Ascending aorta (tissue), 2 donors: ENCODE results near the gene SNUPN. TPM values are rescaled to one million over a fixed set of nuclear protein-coding genes. Genes with fewer than 3 reads are reported as not detected.

Experiments used
- DNase-seq, 2 donors: peaks; one replicate each; pipeline ENCODE4 v3.0.0-alpha.2; 2019; ENCODE audit warnings: low spot score in 2 of 2
- H3K27ac ChIP-seq, 2 donors: fragments of 200-600 bp; sonication (generic); one replicate each; pipeline ENCODE4 v1.5.1; 2016 to 2017; ENCODE audit warnings: mild to moderate bottlenecking in 1 of 2
- H3K27me3 ChIP-seq: fragments of 200-600 bp; sonication (generic); one replicate; pipeline ENCODE4 v1.5.1; 2017
- H3K36me3 ChIP-seq, 2 donors: fragments of 200-600 bp; sonication (generic); one replicate each; pipeline ENCODE4 v1.5.1; 2016
- H3K4me1 ChIP-seq, 2 donors: fragments of 200-600 bp; sonication (generic); one replicate each; pipeline ENCODE4 v1.5.1; 2016 to 2017; ENCODE audit warnings: mild to moderate bottlenecking in 1 of 2
- H3K4me3 ChIP-seq, 2 donors: fragments of 200-600 bp; sonication (generic); one replicate each; pipeline ENCODE4 v1.5.1; 2016 to 2017; ENCODE audit warnings: mild to moderate bottlenecking in 1 of 2
- H3K9me3 ChIP-seq, 2 donors: fragments of 200-600 bp; sonication (generic); one replicate each; pipeline ENCODE4 v1.5.1; 2016
- intact Hi-C: fragments of 100-400 bp; cut with DNase I; formaldehyde crosslinking; loops from one replicate; pipeline ENCODE4 v1.15.1; 2023
- total RNA-seq: library from RNA; depleted of rRNA; stranded (reverse); fragments of >200 nt; gene quantifications from one replicate; pipeline ENCODE4 v1.1.0, GENCODE V29; 2016
- TF ChIP-seq, protein P1 (sequence below), 3 experiments: fragments of 200-600 bp in 2 of 3; fragments of 450-650 bp in 1 of 3; sonication (generic) in 2 of 3; IDR thresholded peaks; one replicate each; pipeline ENCODE4 v1.5.1; 2016 to 2019; ENCODE audit warnings: antibody characterized with exemption in 3 of 3, mild to moderate bottlenecking in 1 of 3, moderate library complexity in 1 of 3

Gene SNUPN
- total RNA-seq, 1 donor from 2014 or later = 6.7 TPM

DNA sequence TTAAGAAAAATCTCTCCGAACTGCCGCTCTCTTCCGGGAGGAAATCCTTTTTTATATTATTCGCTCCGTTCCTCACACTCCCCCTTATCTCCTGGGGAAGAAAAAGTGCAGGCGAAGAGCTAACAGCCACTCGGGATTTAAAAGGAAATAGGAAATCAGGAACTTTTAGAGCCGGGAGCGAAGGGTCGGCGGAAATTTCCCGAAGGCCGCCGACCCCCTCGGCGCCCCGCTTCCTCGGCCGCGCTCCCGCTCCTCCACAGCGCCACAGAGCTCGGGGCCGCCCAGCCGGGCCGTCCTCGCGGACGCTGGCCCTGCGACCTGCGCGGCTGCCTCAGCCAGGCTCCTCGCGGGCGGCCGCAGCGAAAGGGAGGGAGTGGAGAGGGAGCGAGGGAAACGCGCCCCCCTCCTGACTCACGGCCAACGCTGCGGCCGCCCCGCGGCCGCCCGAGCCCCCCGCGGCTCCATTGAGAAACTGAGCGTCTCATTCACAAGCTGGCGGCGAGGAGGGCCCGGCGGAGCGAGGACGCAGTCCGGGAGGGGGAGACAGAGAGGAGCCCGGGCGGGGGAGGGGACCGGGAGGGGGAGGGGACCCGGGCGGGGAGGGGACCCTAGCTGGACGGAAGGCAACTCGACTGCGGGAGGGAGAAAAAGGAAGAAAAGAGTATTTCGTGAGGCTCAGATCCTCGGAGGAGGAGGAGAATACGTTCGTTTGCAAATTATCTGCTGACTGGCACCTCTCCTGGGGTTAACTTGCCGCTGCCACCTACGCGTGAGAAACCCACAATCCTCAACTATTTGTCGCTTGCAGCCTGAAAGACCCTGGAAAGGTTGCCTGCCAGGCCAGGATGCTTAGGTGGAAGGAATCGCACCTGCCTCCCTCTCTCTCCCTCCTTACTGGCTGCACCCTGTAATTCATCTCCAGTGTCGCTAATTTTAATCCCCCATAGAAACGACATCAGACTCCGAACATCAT, 46.3 kb downstream of the SNUPN start, which contains the start of gene PTPN9:
PTPN9 (minus strand) TSS at position 368 of the 973 bp plus-strand sequence. CDS start 539 bp downstream, outside the sequence.
- Histone ChIP-seq H3K27me3 (no peaks in the 10 kb centered on the region), H3K4me1 (peaks cover 4 to 7% of the 10 kb centered on the region in 2 donors), H3K27ac (peak within 1 kb of the TSS; percentile 85 to 88), H3K36me3 (no peaks in the 10 kb centered on the region), H3K4me3 (peak within 1 kb of the TSS; percentile 94 to 97), H3K9me3 (no peaks in the 10 kb centered on the region)
- intact Hi-C loops = loop anchor here (2.0 to 5.0 kb wide), 5 partner anchors 43 to 127 kb away; partner anchors contain the start of gene SIN3A
- DNase-seq = peak in 1 of 2 donors; percentile 86
- TF ChIP-seq, protein P1, sequence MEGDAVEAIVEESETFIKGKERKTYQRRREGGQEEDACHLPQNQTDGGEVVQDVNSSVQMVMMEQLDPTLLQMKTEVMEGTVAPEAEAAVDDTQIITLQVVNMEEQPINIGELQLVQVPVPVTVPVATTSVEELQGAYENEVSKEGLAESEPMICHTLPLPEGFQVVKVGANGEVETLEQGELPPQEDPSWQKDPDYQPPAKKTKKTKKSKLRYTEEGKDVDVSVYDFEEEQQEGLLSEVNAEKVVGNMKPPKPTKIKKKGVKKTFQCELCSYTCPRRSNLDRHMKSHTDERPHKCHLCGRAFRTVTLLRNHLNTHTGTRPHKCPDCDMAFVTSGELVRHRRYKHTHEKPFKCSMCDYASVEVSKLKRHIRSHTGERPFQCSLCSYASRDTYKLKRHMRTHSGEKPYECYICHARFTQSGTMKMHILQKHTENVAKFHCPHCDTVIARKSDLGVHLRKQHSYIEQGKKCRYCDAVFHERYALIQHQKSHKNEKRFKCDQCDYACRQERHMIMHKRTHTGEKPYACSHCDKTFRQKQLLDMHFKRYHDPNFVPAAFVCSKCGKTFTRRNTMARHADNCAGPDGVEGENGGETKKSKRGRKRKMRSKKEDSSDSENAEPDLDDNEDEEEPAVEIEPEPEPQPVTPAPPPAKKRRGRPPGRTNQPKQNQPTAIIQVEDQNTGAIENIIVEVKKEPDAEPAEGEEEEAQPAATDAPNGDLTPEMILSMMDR (IDR thresholded peaks at IDR 0.05) = peak in 2 of 3 experiments; percentile 54 to 77

DNA sequence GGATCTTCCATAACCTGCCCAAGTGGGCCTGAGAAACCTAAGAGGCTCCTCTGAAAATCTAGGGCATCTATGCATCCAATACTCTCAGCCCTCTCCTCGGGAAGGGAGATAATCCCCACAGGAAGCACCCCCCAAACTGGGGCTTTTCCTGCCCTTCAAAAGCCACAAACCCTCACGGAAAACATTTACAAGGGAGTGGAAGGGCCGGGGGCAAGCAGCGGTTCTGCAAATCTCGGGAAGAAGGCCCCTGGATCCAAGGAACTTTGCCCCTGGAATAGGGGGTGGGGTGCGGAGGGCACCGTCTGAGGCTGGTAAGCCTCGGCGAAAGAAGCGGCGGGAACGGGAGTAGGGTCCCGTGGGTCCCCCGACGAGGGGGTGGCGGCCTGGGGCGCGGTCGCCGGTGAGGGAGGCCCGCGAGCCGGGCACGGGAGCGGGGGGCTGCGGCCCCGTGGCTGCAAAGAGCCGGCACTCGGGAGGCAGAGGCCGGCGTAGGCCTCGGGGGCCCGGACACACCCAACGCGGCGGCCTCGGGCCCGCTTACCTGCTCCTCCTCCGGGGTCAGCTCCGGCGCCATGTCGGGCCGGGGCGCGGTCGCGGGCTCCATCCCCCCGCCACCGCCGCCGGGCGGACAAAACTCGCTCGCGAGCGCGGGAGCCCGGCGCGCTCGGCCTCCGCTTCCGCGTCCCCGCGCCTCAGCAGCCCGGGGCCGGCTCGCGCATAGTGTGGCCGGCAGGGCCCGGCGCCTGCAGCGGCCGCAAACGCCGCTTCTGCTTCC, 47.2 kb downstream of the SNUPN start:
- TF ChIP-seq, protein P1 (IDR thresholded peaks at IDR 0.05) = no peak
- intact Hi-C loops = loop anchor here (2.0 to 5.0 kb wide), 5 partner anchors 44 to 126 kb away; partner anchors contain the start of gene SIN3A
- Histone ChIP-seq H3K27me3 (no peaks in the 10 kb centered on the region), H3K9me3 (no peaks in the 10 kb centered on the region), H3K27ac (peak overlapping the region; percentile 85 to 88), H3K4me1 (peaks cover 4 to 9% of the 10 kb centered on the region in 2 donors), H3K4me3 (peak overlapping the region; percentile 94 to 97), H3K36me3 (no peaks in the 10 kb centered on the region)
- no peak for DNase-seq

DNA sequence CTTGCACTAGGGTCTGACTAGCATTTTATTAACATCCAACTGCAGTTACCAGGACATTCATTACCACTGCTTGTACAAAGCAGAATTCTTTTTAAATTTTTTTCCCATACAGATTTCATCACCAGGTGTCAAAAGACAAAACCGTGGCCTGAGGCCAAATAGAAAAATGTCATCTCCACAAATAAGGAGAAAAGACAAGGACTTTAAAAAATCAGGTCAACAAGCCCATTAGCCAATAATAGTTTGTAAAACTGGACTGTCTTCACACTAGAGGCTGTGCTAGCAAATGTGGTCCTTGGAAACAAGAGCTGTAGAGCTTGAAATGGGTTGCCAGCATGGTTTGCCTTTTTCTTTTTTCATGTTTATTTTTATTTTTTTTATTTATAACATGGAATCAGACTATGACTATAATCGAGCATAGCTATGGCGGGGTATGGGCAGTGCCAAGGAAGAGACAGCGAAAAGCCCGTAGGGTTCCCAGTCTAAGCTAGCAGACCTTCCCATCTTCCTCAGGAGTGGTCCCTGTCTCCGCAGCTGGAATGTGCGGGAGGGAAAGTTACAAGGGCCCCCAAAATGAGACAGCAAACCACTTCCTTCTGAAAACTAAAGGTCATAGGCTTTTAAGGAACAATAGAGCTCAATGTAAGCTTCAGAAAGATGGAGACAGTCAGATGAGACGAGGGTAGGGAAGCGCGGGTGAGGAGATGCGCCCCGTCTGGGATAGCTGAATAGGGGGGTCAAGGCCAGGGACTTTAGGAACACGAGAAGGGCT, 47.9 kb downstream of the SNUPN start:
- Histone ChIP-seq H3K36me3 (no peaks in the 10 kb centered on the region), H3K9me3 (no peaks in the 10 kb centered on the region), H3K27me3 (no peaks in the 10 kb centered on the region), H3K4me3 (peak overlapping the region; percentile 94 to 97), H3K27ac (peak overlapping the region; percentile 85 to 88), H3K4me1 (peaks cover 4 to 15% of the 10 kb centered on the region in 2 donors)
- intact Hi-C loops = loop anchor here (2.0 to 5.0 kb wide), 5 partner anchors 45 to 125 kb away; partner anchors contain the start of gene SIN3A
- peak in 1 of 2 donors; percentile 37 for DNase-seq
- TF ChIP-seq, protein P1 (IDR thresholded peaks at IDR 0.05) = no peak

DNA sequence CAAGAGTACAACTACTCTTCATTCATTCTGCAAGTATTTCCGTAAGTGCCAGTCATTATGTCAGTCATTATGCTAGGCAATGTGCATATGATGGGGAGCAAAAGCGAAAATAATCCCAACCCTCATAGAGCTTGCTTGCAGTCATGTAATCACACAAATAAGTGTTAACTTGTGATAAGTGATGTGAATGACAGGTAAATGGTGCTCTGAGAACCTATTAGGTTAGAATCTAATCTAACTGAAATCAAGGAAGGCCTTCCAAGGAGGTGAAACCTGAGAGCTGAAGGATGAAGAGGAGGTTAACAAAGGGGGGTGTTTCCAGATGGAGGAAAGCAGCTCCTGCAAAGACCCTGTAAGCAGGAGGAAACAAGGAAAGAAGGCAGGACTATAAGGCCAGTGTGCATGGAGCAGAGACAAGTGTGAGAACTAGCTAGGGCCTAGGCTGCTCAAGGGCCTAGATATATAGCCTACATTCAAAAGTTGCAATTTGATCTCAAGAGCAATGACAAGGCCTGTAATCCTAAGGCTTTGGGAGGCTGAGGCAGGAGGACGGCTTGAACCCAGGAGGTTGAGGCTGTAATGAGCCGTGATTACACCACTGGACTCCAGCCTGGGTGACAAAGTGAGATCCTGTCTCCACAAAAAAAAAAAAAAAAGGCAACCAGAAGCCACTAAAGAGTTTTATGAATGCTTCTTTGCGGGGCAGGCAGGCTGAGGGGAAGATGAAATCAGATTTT, 51.7 kb downstream of the SNUPN start:
- H3K4me3 ChIP-seq = no peak overlapping the region
- peaks cover 0 to 6% of the 10 kb centered on the region in 2 donors for H3K36me3 ChIP-seq
- intact Hi-C loops = no loop called here
- H3K4me1 ChIP-seq = peaks cover 0 to 15% of the 10 kb centered on the region in 2 donors
- H3K27ac ChIP-seq = no peak overlapping the region
- TF ChIP-seq, protein P1 (IDR thresholded peaks at IDR 0.05) = no peak
- H3K9me3 ChIP-seq = no peaks in the 10 kb centered on the region
- H3K27me3 ChIP-seq = no peaks in the 10 kb centered on the region
- DNase-seq = peak in 1 of 2 donors; percentile 25
